Keratinocyte (primary cell): Measurements from ENCODE around the gene DENND1C. TPM values are rescaled to one million over a fixed set of nuclear protein-coding genes. Genes with fewer than 3 reads are reported as not detected.

Experiments
- DNase-seq: peaks from one replicate; pipeline ENCODE4 v3.0.0-alpha.2; 2011; ENCODE audit warnings: low read depth, missing footprints, low spot score
- FAIRE-seq: peaks from 2 replicates; lab custom pipeline; 2011; peaks lifted over from hg19 to GRCh38; lab: Jason Lieb, UNC
- H2AFZ ChIP-seq: 2 replicates; pipeline ENCODE4 v1.6.0; 2012; ENCODE audit warnings: low read length, control low read depth, inconsistent platforms; ENCODE audit not compliant: control insufficient read depth
- H3K27ac ChIP-seq: 2 replicates; pipeline ENCODE4 v1.5.1; 2011; ENCODE audit warnings: low read length; ENCODE audit not compliant: control insufficient read depth, insufficient read depth
- H3K27me3 ChIP-seq: 3 replicates; pipeline ENCODE4 v1.6.0; 2011; ENCODE audit warnings: low read length; ENCODE audit not compliant: control insufficient read depth, insufficient read depth; ENCODE audit errors: extremely low read depth
- H3K36me3 ChIP-seq, 2 experiments: 2 replicates in 1 of 2; 3 replicates in 1 of 2; pipeline ENCODE4 v1.5.1; 2011; ENCODE audit warnings: low read length in 2 of 2, mild to moderate bottlenecking in 1 of 2; ENCODE audit not compliant: control insufficient read depth in 2 of 2, insufficient read depth in 2 of 2; ENCODE audit errors: extremely low read depth in 1 of 2
- H3K4me1 ChIP-seq: 3 replicates; pipeline ENCODE4 v1.5.1; 2011; ENCODE audit warnings: low read length; ENCODE audit not compliant: control insufficient read depth, insufficient read depth; ENCODE audit errors: extremely low read depth
- H3K4me2 ChIP-seq: 3 replicates; pipeline ENCODE4 v1.6.0; 2011; ENCODE audit warnings: low read depth, low read length; ENCODE audit not compliant: control insufficient read depth, insufficient read depth; ENCODE audit errors: extremely low read depth
- H3K4me3 ChIP-seq, 3 experiments: fragments of 200-600 bp in 1 of 3; sonication (generic) in 1 of 3; 2 replicates in 2 of 3; 3 replicates in 1 of 3; pipeline ENCODE4 v1.5.1; 2011 to 2016; ENCODE audit warnings: low read length in 3 of 3, mild to moderate bottlenecking in 3 of 3, control low read depth in 2 of 3, inconsistent platforms in 1 of 3, low read depth in 1 of 3, mixed read lengths in 1 of 3, mixed run types in 1 of 3, moderate library complexity in 1 of 3; ENCODE audit not compliant: control insufficient read depth in 2 of 3, insufficient read depth in 2 of 3; ENCODE audit errors: extremely low read depth in 1 of 3
- H3K79me2 ChIP-seq: 2 replicates; pipeline ENCODE4 v1.6.0; 2012; ENCODE audit warnings: low read length; ENCODE audit not compliant: control insufficient read depth, insufficient read depth
- H3K9ac ChIP-seq: 3 replicates; pipeline ENCODE4 v1.6.0; 2011; ENCODE audit warnings: low read length; ENCODE audit not compliant: control insufficient read depth, insufficient read depth; ENCODE audit errors: extremely low read depth
- H3K9me1 ChIP-seq: 3 replicates; pipeline ENCODE4 v1.6.0; 2011; ENCODE audit warnings: low read length; ENCODE audit not compliant: control insufficient read depth, insufficient read depth; ENCODE audit errors: extremely low read depth
- H3K9me3 ChIP-seq: 2 replicates; pipeline ENCODE4 v1.5.1; 2012; ENCODE audit warnings: low read depth, low read length; ENCODE audit not compliant: control insufficient read depth
- H4K20me1 ChIP-seq: 3 replicates; pipeline ENCODE4 v1.6.0; 2011; ENCODE audit warnings: low read length; ENCODE audit not compliant: control insufficient read depth, insufficient read depth; ENCODE audit errors: extremely low read depth
- CTCF ChIP-seq, 3 experiments: IDR thresholded peaks in 1 of 3; conservative IDR thresholded peaks in 1 of 3; optimal IDR thresholded peaks in 1 of 3; 2 replicates in 2 of 3; 3 replicates in 1 of 3; pipeline versions ENCODE3 to v1.5.1; 2011; ENCODE audit warnings: low read length in 3 of 3, mild to moderate bottlenecking in 3 of 3, moderate library complexity in 2 of 3, control low read depth in 1 of 3, inconsistent platforms in 1 of 3; ENCODE audit not compliant: insufficient read depth in 2 of 3; ENCODE audit errors: extremely low read depth in 1 of 3
- EZH2 ChIP-seq: IDR thresholded peaks from one replicate; pipeline ENCODE4 v1.6.1; 2012; ENCODE audit warnings: inconsistent platforms, mild to moderate bottlenecking, low read length, moderate library complexity
- dilution Hi-C: fragments of 300-500 bp; cut with MboI; formaldehyde crosslinking; loops from one replicate; pipeline ENCODE4 v1.7.0; 2020; ENCODE audit warnings: low sequenced_read_pairs; ENCODE audit not compliant: extremely low pct_ligation_motif_present
- polyA plus RNA-seq, 5 experiments: library from polyadenylated mRNA; depleted of rRNA in 3 of 5; stranded (reverse) in 3 of 5; stranded (forward) in 1 of 5; unstranded in 1 of 5; fragments of >200 nt; gene quantifications; 1 replicate in 1 of 5; 2 replicates in 3 of 5; 3 replicates in 1 of 5; pipeline versions ENCODE4 v1.2.1 to v1.2.3, GENCODE V29; 2011 to 2012; ENCODE audit warnings: missing spikeins in 2 of 5, low read depth in 1 of 5, low replicate concordance in 1 of 5

The DENND1C gene
- polyA plus RNA-seq, 1 donor (not counting 4 experiments of a cell fraction or from before 2014, with no cell fraction given): 0.09 TPM

DNA sequence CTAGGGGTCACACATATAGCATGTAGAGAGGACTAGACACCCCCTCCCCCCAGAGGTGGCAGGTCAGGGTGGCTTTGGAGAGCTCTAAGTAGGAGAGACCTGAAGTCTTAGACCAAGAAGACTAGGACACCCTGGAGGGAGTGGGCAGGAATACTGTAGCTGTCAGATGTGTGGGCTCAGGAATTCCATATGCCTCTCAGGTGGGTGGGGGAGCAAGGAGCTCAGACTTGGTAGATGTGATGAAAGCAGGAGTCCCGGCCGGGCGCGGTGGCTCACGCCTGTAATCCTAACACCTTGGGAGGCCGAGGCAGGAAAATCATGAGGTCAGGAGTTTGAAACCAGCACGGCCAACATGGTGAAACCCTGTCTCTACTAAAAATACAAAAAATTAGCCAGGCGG, 15.9 kb downstream of the DENND1C start:
- H4K20me1 ChIP-seq: no peaks in the 10 kb centered on the region
- H3K9me3 ChIP-seq: no peaks in the 10 kb centered on the region
- H3K27me3 ChIP-seq: no peaks in the 10 kb centered on the region
- peaks cover 0 to 6% of the 10 kb centered on the region in 2 experiments for H3K36me3 ChIP-seq
- TF ChIP-seq CTCF (optimal IDR thresholded peaks at IDR 0.05 in 1 of 3, IDR thresholded peaks at IDR 0.05 in 1 of 3, conservative IDR thresholded peaks at IDR 0.05 in 1 of 3; ENCODE audit: extremely low read depth in 1 of 3, insufficient read depth in 2 of 3, low read length in 3 of 3): no peak
- no peak for TF ChIP-seq EZH2
- no peak overlapping the region for H3K27ac ChIP-seq
- H3K4me1 ChIP-seq: peaks cover 9% of the 10 kb centered on the region
- H3K4me2 ChIP-seq: no peak overlapping the region
- no peaks in the 10 kb centered on the region for H3K9me1 ChIP-seq
- DNase-seq (no peak), FAIRE-seq (no peak)
- no peak overlapping the region for H3K4me3 ChIP-seq
- dilution Hi-C loops: no loop called here
- no peaks in the 10 kb centered on the region for H3K79me2 ChIP-seq
- no peak overlapping the region for H2AFZ ChIP-seq
- no peak overlapping the region for H3K9ac ChIP-seq

- Histone ChIP-seq H3K4me1 (peaks cover 9% of the 10 kb centered on the region), H3K79me2 (no peaks in the 10 kb centered on the region), H4K20me1 (no peaks in the 10 kb centered on the region), H3K9me3 (no peaks in the 10 kb centered on the region), H3K9me1 (no peaks in the 10 kb centered on the region), H3K27ac (no peak overlapping the region), H2AFZ (no peak overlapping the region), H3K36me3 (peaks cover 0 to 6% of the 10 kb centered on the region in 2 experiments), H3K27me3 (no peaks in the 10 kb centered on the region), H3K4me3 (peak overlapping the region; percentile 76 to 82 (median 80)), H3K9ac (peak overlapping the region; percentile 79), H3K4me2 (peak overlapping the region; percentile 89)
- dilution Hi-C loops: no loop called here
- no peak for TF ChIP-seq EZH2
- no peak for TF ChIP-seq CTCF (optimal IDR thresholded peaks at IDR 0.05 in 1 of 3, IDR thresholded peaks at IDR 0.05 in 1 of 3, conservative IDR thresholded peaks at IDR 0.05 in 1 of 3; ENCODE audit: extremely low read depth in 1 of 3, insufficient read depth in 2 of 3, low read length in 3 of 3)
- DNase-seq (no peak), FAIRE-seq (no peak)
Observed at GRCh38 chr19:6465006-6465405, 16.6 kb downstream of the DENND1C start.
